H9 (cell line): ENCODE results near the gene RSBN1. TPM values are rescaled to one million over a fixed set of nuclear protein-coding genes. Genes with fewer than 3 reads are reported as not detected.

Source experiments
- DNase-seq: peaks from one replicate; pipeline ENCODE4 v3.0.0-alpha.2; 2017
- H2AFZ ChIP-seq: one replicate; pipeline ENCODE4 v1.6.1; 2013; ENCODE audit warnings: mild to moderate bottlenecking, low read length, control low read depth, moderate library complexity
- H2AK5ac ChIP-seq: 2 replicates; pipeline ENCODE4 v1.6.1; 2013; ENCODE audit warnings: low read length, control low read depth, mixed read lengths; ENCODE audit not compliant: insufficient read length
- H2BK120ac ChIP-seq: one replicate; pipeline ENCODE4 v1.6.1; 2013; ENCODE audit warnings: low read depth, mild to moderate bottlenecking, low read length, control low read depth, inconsistent platforms; ENCODE audit not compliant: poor library complexity, severe bottlenecking
- H2BK12ac ChIP-seq: 2 replicates; pipeline ENCODE4 v1.6.1; 2013; ENCODE audit warnings: low read length, control low read depth, mixed read lengths, low read depth; ENCODE audit not compliant: insufficient read length
- H2BK15ac ChIP-seq: 2 replicates; pipeline ENCODE4 v1.6.1; 2013; ENCODE audit warnings: low read depth, low read length, control low read depth
- H2BK20ac ChIP-seq: one replicate; pipeline ENCODE4 v1.6.1; 2013; ENCODE audit warnings: low read depth, mild to moderate bottlenecking, low read length, control low read depth, inconsistent platforms; ENCODE audit not compliant: poor library complexity, severe bottlenecking
- H2BK5ac ChIP-seq: 2 replicates; pipeline ENCODE4 v1.6.1; 2013; ENCODE audit warnings: low read length, control low read depth, mixed read lengths; ENCODE audit not compliant: insufficient read length
- H3K14ac ChIP-seq: 2 replicates; pipeline ENCODE4 v1.6.1; 2013; ENCODE audit warnings: low read length, control low read depth; ENCODE audit not compliant: insufficient read depth
- H3K18ac ChIP-seq: 2 replicates; pipeline ENCODE4 v1.6.1; 2013; ENCODE audit warnings: low read depth, mild to moderate bottlenecking, mixed read lengths, low read length, control low read depth; ENCODE audit not compliant: insufficient read length
- H3K23ac ChIP-seq: 2 replicates; pipeline ENCODE4 v1.6.1; 2013; ENCODE audit warnings: low read length, control low read depth, mixed read lengths, low read depth; ENCODE audit not compliant: insufficient read length
- H3K23me2 ChIP-seq: 2 replicates; pipeline ENCODE4 v1.6.1; 2013; ENCODE audit warnings: low read depth, mild to moderate bottlenecking, mixed read lengths, low read length, control low read depth; ENCODE audit not compliant: insufficient read length, poor library complexity, severe bottlenecking
- H3K27ac ChIP-seq: 2 replicates; pipeline ENCODE4 v1.5.1; 2013; ENCODE audit warnings: low read length, control low read depth, mixed read lengths, low read depth; ENCODE audit not compliant: insufficient read length
- H3K27me3 ChIP-seq: 2 replicates; pipeline ENCODE4 v1.6.1; 2013; ENCODE audit warnings: low read length, control low read depth, inconsistent platforms; ENCODE audit not compliant: insufficient read depth
- H3K4ac ChIP-seq: 2 replicates; pipeline ENCODE4 v1.6.1; 2013; ENCODE audit warnings: low read depth, mild to moderate bottlenecking, control low read depth, inconsistent platforms, low read length, moderate library complexity
- H3K4me1 ChIP-seq: 2 replicates; pipeline ENCODE4 v1.6.1; 2013; ENCODE audit warnings: low read length, control low read depth, inconsistent platforms; ENCODE audit not compliant: insufficient read depth
- H3K4me2 ChIP-seq: 2 replicates; pipeline ENCODE4 v1.6.1; 2013; ENCODE audit warnings: low read length, control low read depth, mixed read lengths; ENCODE audit not compliant: insufficient read length, insufficient read depth
- H3K56ac ChIP-seq: 2 replicates; pipeline ENCODE4 v1.6.1; 2013; ENCODE audit warnings: low read depth, mild to moderate bottlenecking, mixed read lengths, low read length, control low read depth; ENCODE audit not compliant: insufficient read length
- H3K79me1 ChIP-seq: 2 replicates; pipeline ENCODE4 v1.6.1; 2013; ENCODE audit warnings: low read depth, mild to moderate bottlenecking, moderate library complexity, low read length, control low read depth, inconsistent platforms; ENCODE audit not compliant: insufficient read depth, poor library complexity, severe bottlenecking
- H3K79me2 ChIP-seq: 2 replicates; pipeline ENCODE4 v1.6.1; 2013; ENCODE audit warnings: low read length, control low read depth, inconsistent platforms; ENCODE audit not compliant: insufficient read depth
- H3K9ac ChIP-seq: 2 replicates; pipeline ENCODE4 v1.6.1; 2013; ENCODE audit warnings: low read length, control low read depth, mixed read lengths; ENCODE audit not compliant: insufficient read length; ENCODE audit errors: extremely low read depth
- H3K9me3 ChIP-seq: one replicate; pipeline ENCODE4 v1.6.1; 2013; ENCODE audit warnings: low read depth, low read length, inconsistent platforms; ENCODE audit not compliant: control insufficient read depth
- H3T11ph ChIP-seq: one replicate; pipeline ENCODE4 v1.6.1; 2013; ENCODE audit warnings: mild to moderate bottlenecking, low read length, control low read depth, inconsistent platforms
- H4K20me1 ChIP-seq: one replicate; pipeline ENCODE4 v1.6.1; 2013; ENCODE audit not compliant: control insufficient read depth, insufficient read length, insufficient read depth
- H4K5ac ChIP-seq: 2 replicates; pipeline ENCODE4 v1.6.1; 2013; ENCODE audit warnings: low read depth, mild to moderate bottlenecking, mixed read lengths, low read length, control low read depth; ENCODE audit not compliant: insufficient read length
- H4K8ac ChIP-seq: replicated peaks from 2 replicates; pipeline ENCODE4 v1.6.1; 2013; ENCODE audit warnings: low read length, control low read depth, mixed read lengths, low read depth; ENCODE audit not compliant: insufficient read length
- H4K91ac ChIP-seq: 2 replicates; pipeline ENCODE4 v1.6.1; 2013; ENCODE audit warnings: low read depth, mild to moderate bottlenecking, moderate library complexity, mixed read lengths, low read length, control low read depth; ENCODE audit not compliant: insufficient read length
- H3K27ac Mint-ChIP-seq, 3 experiments: 2 replicates in 2 of 3; 3 replicates in 1 of 3; pipeline ENCODE4 v1.8.0; 2020 to 2021; ENCODE audit warnings: mixed read lengths in 3 of 3, mild to moderate bottlenecking in 1 of 3, moderate library complexity in 1 of 3
- H3K27me3 Mint-ChIP-seq: 2 replicates; pipeline ENCODE4 v1.8.0; 2021; ENCODE audit warnings: low read depth, mild to moderate bottlenecking, moderate library complexity, mixed read lengths
- H3K36me3 Mint-ChIP-seq, 3 experiments: 2 replicates in 2 of 3; 3 replicates in 1 of 3; pipeline ENCODE4 v1.8.0; 2020 to 2021; ENCODE audit warnings: low read depth in 3 of 3, mixed read lengths in 3 of 3; ENCODE audit not compliant: insufficient read depth in 1 of 3
- H3K4me1 Mint-ChIP-seq, 2 experiments: 2 replicates each; pipeline ENCODE4 v1.8.0; 2020; ENCODE audit warnings: mixed read lengths in 2 of 2
- H3K4me3 Mint-ChIP-seq, 2 experiments: 2 replicates in 1 of 2; 3 replicates in 1 of 2; pipeline ENCODE4 v1.8.0; 2020 to 2021; ENCODE audit warnings: mild to moderate bottlenecking in 2 of 2, mixed read lengths in 2 of 2, moderate library complexity in 1 of 2
- H3K9me3 Mint-ChIP-seq, 2 experiments: 2 replicates in 1 of 2; 3 replicates in 1 of 2; pipeline ENCODE4 v1.8.0; 2020; ENCODE audit warnings: mild to moderate bottlenecking in 2 of 2, mixed read lengths in 2 of 2, moderate library complexity in 1 of 2
- WGBS: extraction: QIAGEN DNeasy Blood & Tissue Kit; methylation state at CpG from one replicate; pipeline ENCODE4 v1.1.7; 2013; ENCODE audit warnings: missing lambda C conversion rate, low lambda C conversion rate, mixed read lengths; ENCODE audit not compliant: insufficient read length; ENCODE audit errors: extremely low coverage; 5-methylcytosine and 5-hydroxymethylcytosine counted together
- total RNA-seq: library from RNA; stranded (reverse); gene quantifications from 2 replicates; pipeline ENCODE4 v1.2.1, GENCODE V29; 2021
- TF ChIP-seq, protein P1 (sequence below): fragments of 200-600 bp; sonication (generic); conservative IDR thresholded peaks from 3 replicates; pipeline ENCODE4 v1.8.0; 2021; ENCODE audit warnings: antibody characterized with exemption, mild to moderate bottlenecking

RSBN1 gene
- total RNA-seq, 1 experiment from 2014 or later, result 11.0 TPM

DNA sequence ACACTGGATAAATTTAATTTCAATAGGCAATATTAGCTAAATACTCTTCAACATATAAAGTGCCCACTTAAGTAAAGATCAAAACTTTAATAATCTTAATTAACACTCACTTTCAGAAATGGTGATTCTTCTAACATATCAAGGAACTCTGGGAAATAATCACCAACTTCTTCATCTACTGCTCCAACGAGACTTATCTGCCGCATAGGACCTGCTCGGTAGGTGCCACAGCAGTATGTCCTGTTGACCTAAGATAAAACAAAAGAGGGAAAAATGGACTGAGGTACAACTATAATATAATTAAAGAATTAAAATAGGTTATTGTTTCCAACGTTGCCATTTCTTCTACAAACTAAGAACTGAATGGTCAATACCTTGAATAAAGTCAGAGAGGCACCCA lies 34.7 kb downstream of the RSBN1 start:
- Histone ChIP-seq H3K14ac (no peak overlapping the region), H3K27me3 (no peaks in the 10 kb centered on the region), H3K18ac (no peak overlapping the region), H2AK5ac (no peak overlapping the region), H2BK5ac (no peak overlapping the region), H3K4ac (no peak overlapping the region), H3K79me1 (peaks cover 6% of the 10 kb centered on the region), H4K8ac (no peak overlapping the region), H3K79me2 (no peaks in the 10 kb centered on the region; the same call in 1 of the 2 replicates), H3K56ac (no peak overlapping the region), H4K5ac (no peak overlapping the region), H3K23me2 (no peaks in the 10 kb centered on the region), H2BK20ac (no peak overlapping the region), H2AFZ (no peak overlapping the region), H2BK15ac (no peak overlapping the region), H3K23ac (no peak overlapping the region), H3K27ac (no peak overlapping the region), H2BK120ac (no peak overlapping the region), H3K4me1 (no peaks in the 10 kb centered on the region), H4K20me1 (no peaks in the 10 kb centered on the region), H3K9ac (no peak overlapping the region), H2BK12ac (no peak overlapping the region), H3K4me2 (no peak overlapping the region), H3K9me3 (no peaks in the 10 kb centered on the region), H3T11ph (no peak overlapping the region), H4K91ac (no peak overlapping the region)
- Mint-ChIP-seq H3K27ac (no peak overlapping the region), H3K27me3 (no peaks in the 10 kb centered on the region), H3K9me3 (no peaks in the 10 kb centered on the region), H3K4me1 (peaks cover 2 to 4% of the 10 kb centered on the region in 2 experiments; a peak in 3 of 4 replicates), H3K36me3 (peaks cover 6 to 31% (median 21%) of the 10 kb centered on the region in 3 experiments; a peak in 5 of 7 replicates), H3K4me3 (no peak overlapping the region)
- TF ChIP-seq, protein P1, sequence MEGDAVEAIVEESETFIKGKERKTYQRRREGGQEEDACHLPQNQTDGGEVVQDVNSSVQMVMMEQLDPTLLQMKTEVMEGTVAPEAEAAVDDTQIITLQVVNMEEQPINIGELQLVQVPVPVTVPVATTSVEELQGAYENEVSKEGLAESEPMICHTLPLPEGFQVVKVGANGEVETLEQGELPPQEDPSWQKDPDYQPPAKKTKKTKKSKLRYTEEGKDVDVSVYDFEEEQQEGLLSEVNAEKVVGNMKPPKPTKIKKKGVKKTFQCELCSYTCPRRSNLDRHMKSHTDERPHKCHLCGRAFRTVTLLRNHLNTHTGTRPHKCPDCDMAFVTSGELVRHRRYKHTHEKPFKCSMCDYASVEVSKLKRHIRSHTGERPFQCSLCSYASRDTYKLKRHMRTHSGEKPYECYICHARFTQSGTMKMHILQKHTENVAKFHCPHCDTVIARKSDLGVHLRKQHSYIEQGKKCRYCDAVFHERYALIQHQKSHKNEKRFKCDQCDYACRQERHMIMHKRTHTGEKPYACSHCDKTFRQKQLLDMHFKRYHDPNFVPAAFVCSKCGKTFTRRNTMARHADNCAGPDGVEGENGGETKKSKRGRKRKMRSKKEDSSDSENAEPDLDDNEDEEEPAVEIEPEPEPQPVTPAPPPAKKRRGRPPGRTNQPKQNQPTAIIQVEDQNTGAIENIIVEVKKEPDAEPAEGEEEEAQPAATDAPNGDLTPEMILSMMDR, result no peak
- WGBS, result no CpG with 5 or more reads among the region's 4 CpGs
- DNase-seq, result no peak
